GM18861 (cell line): ENCODE measurements around the gene FARS2.

ENCODE experiments used
- ATAC-seq: cut with Tn5 transposase; IDR thresholded peaks from one replicate; pipeline ENCODE4 v1.9.1; 2021; ENCODE audit not compliant: unreplicated experiment

Gene FARS2

DNA sequence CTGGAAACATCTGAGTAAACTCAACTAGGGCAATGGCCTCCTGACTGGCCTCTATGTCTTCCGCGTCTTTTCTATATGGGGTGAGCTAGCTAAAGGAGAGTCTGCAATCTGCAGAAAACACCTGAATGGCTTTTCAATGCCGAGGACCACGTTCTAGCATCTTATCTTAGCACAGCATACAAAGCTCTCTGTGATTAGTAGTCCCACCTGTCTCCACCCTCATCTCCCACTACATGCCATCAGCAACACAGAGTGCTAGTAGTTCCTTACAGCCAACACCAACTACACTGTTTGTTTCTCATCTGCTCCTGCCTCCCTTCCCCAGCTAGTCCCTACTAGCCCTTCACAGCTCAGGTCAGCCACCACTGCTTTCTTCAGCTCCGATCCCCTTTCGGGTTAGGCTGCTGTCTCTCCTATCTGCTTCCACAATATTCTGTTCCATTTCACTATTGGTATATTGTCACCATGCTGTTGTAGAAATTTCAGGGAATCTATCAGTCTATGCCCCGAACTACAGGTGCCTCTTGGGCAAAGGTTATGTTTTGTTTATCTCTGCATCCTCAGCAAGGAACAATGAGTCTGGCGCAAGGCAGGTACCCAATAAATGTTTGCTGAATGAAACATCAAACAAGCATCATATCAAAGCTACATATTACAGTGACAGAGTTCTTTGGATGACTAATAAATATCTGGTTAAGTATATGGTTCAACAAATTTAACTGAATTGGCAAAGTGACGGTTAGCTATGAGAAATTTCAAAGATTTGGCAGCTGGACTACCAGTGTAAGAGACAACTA is 12.8 kb upstream of the FARS2 start:
- no peak for ATAC-seq

GRCh38 chr6:5249451-5250122 is 11.7 kb upstream of the FARS2 start:
- ATAC-seq, result no peak

- ATAC-seq, result no peak
Observed at GRCh38 chr6:5250451-5250850, 10.9 kb upstream of the FARS2 start.

DNA sequence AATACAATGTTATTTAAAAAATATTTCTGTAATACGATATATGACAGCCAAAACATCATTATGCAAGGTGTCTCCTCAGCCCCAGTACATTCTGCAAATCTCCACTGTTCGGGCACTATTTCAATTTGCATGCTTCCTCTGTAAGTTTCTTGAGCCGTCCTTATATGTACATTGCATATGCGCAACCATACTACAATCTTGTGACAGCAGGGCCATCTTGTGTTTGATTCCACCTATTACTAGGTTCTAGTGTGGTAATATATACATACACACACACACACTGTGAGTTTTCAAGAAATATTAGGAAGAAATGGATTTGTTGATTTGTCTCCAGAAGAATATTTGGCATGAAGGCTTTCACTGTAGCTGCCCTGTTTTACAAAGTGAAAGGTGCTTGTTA is 10.4 kb upstream of the FARS2 start:
- no peak for ATAC-seq

GRCh38 chr6:5256952-5257351 is 4.4 kb upstream of the FARS2 start:
- ATAC-seq, result no peak

- ATAC-seq, result no peak
Observed at GRCh38 chr6:5257400-5257799, 3.9 kb upstream of the FARS2 start.

GRCh38 chr6:5259428-5259827 is 1.9 kb upstream of the FARS2 start:
- no peak for ATAC-seq

- peak; percentile 52 for ATAC-seq
Observed at GRCh38 chr6:5260111-5260620, 1.1 kb upstream of the FARS2 start.

GRCh38 chr6:5261545-5262109 is 314 bp downstream of the FARS2 start:
- ATAC-seq, result no peak

DNA sequence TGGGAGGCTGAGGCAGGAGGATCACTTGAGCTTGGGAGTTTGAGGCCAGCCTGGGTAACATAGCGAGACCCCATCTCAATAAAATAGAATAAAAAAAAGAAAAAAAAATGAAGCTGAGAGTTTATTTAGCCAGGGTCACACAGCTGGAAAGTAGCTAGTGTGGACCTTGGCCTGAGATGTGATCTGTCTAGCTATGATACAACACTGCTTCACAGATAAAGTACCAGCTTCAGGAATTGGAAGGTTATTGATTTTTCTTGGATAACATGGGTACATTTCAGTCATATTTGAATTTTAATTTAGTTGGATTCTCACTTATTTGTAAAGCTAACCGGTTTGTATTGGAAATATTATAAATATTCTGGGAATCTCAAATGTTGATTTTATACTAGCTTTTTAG is 5.1 kb downstream of the FARS2 start:
- ATAC-seq, result no peak

- no peak for ATAC-seq
Observed at GRCh38 chr6:5270093-5270680, 8.9 kb downstream of the FARS2 start.

GRCh38 chr6:5271926-5272325 is 10.6 kb downstream of the FARS2 start:
- ATAC-seq, result no peak

DNA sequence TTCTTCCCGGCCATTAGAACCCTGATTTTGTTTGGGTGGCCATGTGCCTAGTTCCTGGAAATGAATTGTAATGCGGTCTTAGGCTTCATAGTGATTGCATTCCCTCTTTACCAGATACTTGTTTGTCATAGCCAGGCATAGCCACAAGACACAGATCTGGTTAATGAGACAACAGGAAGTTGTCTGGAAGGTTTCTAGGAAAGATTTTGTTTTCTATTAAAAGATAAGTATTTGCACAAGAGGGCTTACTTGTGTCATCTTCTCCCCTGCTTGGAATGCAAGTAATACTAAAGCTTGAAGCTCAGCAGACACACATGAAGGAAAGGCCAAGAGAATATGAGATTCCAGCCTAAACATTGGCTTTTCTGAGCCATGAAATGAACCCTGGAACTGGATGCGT is 12.9 kb downstream of the FARS2 start:
- ATAC-seq, result no peak

DNA sequence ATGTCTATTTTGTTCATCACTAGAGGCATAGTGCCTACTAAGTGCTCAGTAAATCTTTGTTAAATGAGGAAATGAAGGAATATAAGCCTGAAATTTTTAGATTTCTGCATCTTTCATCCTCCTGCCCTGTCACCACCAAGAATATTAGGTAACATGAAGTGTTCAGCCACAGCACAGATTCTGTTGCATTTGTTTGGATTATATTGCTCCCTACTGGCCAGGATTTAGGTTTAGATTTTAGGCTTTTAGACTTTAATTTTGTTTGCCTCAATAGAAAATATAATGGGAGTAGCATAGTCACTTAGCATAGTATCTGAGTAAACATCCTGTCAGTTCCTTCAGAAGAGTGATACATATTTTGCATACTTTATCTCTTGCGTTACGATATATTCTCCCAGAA is 14.2 kb downstream of the FARS2 start:
- no peak for ATAC-seq

- no peak for ATAC-seq
Observed at GRCh38 chr6:5276581-5276980, 15.3 kb downstream of the FARS2 start.

- ATAC-seq, result no peak
Observed at GRCh38 chr6:5277589-5277988, 16.3 kb downstream of the FARS2 start.

- ATAC-seq, result peak; percentile 79
Observed at GRCh38 chr6:5278047-5278446, 16.7 kb downstream of the FARS2 start.

DNA sequence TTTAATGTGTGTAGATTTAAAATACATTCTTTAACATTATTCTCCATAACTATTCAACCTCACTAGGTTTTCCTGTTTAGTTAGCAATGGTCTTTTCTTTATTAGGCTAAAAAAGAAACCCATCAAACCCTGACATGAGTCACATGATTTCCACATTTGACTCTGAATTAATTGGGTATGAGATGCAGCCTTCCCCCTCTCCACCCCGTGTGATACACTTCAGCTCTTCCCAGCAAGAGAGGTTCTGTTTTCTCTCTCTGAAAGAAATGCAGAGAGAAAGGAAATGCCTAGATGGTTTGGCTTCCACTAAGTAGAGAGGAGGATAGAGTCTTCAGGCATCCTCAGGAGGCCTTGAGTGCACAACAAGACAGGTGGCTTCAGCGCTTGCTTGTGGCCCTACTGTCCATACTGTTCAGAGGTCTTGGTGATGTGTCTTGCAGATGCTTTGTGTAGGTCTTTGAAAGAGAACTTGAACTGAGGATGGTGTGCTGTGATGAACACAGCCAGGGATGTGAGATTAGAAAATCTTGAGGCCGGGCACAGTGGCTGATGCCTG is 17.3 kb downstream of the FARS2 start:
- no peak for ATAC-seq

DNA sequence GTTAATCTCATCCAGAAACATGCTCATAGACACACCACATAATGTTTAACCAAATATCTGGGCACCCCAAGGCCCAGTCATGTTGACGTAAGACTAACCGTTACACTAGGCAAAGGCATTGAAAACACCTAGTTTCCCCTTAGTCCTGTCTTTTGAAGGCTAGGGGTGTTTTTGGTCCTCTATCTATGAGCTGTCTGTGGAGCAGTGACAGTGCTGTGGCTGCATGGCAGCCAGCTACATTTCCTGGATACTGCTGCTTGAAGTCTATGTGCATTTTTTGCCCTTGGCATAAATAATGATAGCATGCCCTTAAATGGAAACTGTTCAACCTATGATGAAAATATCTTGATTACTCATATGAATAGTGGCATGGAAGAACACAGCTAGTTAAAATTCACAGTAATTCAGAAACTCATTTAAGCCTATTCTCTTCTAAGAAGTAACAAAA is 18.6 kb downstream of the FARS2 start:
- no peak for ATAC-seq

DNA sequence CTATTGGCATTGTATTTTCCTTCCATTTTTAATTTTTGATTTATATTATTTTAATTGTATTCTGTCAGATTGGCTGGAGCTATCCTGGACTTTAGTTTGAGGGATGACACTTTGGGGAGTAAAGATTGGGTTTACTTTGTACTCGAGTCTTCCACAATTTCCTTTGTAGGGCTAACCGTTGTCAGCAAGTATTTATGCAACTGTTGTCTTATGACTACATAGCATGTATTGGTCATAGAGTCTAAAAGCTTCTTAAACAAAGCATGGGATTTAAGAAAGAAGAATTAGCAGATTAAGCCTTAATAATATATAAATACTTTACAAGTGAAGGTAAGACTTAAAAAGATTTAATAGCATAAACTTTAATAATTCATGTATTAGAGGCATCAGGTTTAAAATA is 19.6 kb downstream of the FARS2 start:
- ATAC-seq, result no peak

DNA sequence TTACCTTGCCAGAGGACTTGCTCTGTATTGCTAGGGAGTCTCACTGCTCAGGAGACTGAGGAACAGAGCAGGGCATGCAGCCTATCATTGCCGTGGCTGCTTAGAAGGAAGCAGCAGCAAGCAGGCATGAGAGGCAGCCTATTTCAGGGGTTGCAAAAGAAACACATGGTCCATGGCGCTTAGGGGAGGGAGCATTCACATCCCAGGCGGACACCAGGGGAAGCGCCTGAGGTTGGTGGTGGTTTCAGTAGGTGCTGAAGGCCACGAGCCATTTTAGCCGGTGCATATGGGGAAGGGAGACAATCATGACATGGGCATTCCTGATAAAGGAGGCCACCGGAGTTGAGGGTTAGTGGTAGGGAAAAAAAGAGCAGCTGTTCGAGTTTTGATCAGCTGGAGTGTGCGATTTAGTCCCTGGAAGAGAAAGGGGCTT is 20.9 kb downstream of the FARS2 start:
- ATAC-seq, result no peak
